Activated T-helper 1 cell treated with Interleukin-2 at 50 U/mL for 16 hours (primary cell): Measurements from ENCODE around the gene PDCD1.
"Not testable (repeated sequence)": the region's sequence is repeated elsewhere in the genome, so short reads cannot be mapped to it uniquely, and the experiment has no call there.

Experiments used
- DNase-seq: peaks from one replicate; pipeline ENCODE4 v3.0.0-alpha.2; 2020; ENCODE audit warnings: low read depth

Gene PDCD1

DNA sequence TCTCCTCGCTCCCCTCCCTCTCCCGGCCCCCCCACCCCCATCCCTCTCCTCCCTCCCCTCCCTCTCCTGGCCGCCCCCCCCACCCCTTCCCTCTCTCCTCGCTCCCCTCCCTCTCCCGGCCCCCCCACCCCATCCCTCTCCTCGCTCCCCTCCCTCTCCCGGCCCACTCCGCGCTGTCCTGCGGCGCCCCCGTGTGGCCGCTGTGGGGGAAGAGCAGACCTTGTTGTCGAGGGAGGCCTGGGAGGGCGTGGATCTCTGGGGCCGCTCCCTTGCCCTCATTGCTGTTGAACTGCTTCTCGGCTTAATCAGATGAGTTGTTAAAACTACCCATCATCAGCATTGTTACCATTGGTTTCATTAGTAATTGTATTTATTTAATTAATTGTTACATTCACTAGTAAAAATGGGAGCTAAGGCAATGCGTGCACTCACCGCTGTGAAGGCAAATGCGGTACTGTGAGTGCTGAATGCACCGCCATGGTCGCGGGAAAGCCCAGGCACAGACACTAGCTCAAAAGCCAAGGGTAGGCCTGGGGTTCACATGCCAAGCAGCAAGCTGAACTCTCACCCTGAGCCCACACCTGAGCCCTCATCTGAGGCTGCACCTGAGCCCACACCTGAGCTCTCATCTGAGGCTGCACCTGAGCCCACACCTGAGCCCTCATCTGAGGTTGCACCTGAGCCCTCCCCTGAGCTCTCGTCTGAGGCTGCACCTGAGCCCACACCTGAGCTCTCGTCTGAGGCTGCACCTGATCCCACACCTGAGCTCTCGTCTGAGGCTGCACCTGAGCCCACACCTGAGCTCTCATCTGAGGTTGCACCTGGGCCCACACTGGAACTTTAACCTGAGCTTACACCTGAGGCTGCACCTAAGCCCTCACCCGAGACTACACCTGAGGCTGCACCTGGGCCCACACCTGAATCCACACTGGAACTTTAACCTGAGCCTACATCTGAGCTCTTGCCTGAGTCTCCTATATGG lies 19.6 kb upstream of the PDCD1 start:
- peak; percentile 68 for DNase-seq

DNA sequence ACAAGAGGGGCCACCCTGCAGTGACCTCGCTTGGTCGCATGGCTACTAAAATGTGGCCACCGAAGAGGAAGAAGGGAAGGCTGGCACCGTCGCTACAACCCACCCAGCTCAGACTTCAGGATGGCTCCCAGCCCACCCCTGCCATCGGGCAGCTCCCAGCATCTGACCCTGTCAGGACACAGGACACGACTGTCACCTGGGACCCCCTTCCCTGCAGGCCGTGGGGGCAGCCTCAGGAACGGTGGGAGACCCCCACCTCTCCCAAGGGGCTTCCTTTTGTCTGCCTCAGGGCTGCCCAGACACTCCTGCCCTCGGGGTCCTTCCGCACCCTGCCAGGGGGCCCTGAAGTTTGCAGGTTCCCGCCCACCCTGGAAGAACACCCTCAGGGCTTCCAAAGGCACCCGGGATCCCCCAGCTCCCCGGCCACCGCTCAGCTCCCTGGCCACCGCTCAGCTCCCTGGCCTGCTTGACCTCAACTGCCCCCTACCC lies 18.5 kb upstream of the PDCD1 start:
- no peak for DNase-seq

DNA sequence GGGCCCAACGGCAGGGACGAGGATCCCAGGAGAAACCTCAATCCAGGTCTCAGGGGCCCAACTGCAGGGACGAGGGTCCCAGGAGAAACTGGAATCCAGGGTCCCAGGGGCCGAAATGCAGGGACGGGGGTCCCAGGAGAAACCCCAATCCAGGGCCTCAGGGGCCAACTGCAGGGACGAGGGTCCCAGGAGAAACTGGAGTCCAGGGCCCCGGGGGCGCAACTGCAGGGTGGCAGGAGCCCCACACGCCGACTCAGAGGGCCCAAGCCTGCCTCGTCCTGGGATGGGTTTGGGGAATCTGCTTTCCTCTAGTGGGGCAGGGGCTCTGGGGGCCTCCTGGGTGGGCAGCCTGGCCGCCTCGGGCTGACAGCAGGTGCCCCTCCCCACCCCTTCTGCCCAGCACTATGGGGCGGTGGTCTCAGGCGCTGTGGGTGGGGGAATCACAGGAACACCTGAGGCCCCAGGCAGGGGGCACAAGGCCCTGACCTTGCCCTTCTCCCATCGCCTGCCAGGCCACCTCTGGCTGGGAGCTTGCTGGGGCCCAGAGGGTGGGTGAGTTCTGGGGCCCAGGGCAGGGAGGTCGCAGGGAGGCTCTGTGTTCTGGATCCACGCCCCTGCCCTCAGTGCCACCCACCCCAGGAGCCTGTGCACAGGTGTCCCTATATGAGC lies 18.0 kb upstream of the PDCD1 start:
- DNase-seq = no peak

DNA sequence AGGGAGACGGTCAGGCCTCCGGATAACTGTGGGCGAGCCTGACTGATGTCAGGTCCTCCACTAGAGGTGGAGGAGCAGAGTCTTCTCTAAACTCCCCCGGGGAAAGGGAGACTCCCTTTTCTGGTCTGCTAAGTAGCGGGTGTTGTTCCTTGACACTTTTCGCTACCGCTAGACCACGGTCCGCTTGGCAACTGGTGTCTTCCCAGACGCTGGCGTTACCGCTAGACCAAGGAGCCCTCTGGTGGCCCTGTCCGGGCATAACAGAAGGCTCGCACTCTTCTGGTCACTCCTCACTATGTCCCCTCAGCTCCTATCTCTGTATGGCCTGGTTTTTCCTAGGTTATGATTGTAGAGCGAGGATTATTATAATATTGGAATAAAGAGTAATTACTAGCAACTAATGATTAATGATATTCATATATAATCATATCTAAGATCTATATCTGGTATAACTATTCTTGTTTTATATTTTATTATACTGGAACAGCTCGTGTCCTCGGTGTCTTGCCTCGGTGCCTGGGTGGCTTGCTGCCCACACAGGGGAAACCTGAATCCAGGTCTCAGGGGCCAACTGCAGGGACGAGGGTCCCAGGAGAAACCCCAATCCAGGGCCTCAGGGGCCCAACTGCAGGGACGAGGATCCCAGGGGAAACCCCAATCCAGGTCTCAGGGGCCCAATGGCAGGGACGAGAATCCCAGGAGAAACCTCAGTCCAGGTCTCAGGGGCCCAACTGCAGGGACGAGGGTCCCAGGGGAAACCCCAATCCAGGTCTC lies 17.2 kb upstream of the PDCD1 start:
- not testable (repeated sequence) for DNase-seq

DNA sequence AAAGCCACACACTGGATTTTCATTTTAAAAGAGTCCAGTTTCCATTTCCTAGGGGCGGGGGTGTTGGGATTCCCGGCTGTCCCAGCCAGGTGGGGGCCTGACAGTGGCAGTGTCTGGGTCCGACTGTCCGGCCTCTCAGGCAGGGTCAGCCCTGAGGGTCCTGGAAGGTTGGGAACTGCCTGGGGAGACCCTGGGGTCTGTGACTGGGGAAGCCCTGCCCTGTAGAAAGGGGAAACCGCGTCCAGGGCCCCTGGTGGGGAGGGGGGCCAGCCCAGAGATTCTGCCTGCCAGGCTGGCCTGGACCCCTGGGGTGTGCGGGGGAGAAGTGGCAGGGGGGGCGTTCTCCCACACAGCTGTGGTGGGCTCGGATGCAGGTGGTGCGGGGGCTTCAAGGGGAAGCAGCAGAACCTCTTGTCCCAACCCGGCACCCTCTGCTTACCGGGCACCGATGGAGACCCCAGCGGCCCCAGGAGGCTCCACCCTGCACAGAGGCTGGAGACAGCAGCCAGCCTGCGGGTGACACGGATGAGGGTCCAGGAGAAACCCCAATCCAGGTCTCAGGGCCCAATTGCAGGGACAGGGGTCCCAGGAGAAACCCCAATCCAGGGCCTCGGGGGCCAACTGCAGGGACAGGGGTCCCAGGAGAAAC lies 15.7 kb upstream of the PDCD1 start:
- no peak for DNase-seq

DNA sequence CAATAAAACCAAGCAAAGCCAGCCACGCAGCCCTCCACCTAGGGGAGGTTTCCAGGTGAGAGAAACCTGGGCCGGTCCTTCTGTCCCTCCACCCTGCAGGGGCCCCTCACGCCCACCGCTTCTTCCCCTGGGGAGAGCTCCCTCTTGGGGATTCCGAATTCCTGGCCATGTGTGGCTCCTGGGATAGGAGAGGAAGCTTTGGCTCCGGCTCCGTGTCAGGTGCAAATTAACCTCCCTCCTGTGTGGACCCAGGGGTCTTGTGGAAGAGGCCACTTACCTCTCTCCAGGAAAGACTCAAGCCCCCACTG lies 15.1 kb upstream of the PDCD1 start:
- no peak for DNase-seq

DNA sequence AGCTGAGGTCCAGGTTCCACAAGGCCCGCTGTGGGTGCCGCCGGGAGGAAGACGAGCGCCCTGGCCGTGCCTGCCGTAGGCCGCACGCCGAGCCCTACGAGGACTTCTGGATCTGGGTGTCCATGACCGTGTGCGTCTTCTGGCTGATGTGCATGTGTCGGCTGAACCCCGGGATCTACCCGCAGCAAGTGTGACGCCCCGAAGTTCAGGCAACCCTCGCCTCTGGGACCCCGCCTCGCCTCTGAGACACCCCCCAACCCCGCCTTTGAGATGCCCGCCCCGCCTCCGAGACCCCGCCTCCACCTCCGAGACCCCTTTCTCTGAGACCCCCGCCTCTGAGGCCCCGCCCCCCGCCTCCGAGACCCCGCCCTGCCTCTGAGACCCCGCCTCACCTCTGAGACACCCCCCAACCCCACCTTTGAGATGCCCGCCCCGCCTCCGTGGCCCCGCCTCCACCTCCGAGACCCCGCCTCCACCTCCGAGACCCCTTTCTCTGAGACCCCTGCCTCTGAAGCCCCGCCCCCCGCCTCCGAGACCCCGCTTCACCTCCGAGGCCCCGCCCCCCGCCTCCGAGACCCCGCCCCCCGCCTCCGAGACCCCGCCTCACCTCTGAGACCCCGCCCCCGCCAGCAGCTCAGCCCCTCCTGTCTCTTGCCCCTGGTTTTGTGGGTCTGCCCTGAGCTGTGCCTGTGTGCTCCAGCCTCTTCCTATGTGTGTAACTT lies 14.5 kb upstream of the PDCD1 start:
- no peak for DNase-seq

DNA sequence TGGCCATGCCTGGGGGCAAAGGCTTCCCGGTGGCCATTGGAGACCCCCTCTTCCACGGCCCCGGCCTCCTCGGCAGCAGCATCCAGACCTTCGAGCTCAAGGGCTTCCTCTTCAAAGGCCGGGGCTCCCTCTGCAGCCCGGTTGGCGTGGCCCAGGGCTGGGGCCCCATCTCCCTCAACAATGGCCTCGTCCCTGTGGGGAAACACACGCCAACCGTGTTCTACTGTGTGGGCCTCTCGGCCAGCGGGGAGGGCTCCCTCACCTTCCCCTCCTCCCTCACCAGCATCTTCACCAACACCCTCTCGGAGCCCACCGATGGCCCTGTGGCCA lies 13.6 kb upstream of the PDCD1 start:
- DNase-seq = no peak

DNA sequence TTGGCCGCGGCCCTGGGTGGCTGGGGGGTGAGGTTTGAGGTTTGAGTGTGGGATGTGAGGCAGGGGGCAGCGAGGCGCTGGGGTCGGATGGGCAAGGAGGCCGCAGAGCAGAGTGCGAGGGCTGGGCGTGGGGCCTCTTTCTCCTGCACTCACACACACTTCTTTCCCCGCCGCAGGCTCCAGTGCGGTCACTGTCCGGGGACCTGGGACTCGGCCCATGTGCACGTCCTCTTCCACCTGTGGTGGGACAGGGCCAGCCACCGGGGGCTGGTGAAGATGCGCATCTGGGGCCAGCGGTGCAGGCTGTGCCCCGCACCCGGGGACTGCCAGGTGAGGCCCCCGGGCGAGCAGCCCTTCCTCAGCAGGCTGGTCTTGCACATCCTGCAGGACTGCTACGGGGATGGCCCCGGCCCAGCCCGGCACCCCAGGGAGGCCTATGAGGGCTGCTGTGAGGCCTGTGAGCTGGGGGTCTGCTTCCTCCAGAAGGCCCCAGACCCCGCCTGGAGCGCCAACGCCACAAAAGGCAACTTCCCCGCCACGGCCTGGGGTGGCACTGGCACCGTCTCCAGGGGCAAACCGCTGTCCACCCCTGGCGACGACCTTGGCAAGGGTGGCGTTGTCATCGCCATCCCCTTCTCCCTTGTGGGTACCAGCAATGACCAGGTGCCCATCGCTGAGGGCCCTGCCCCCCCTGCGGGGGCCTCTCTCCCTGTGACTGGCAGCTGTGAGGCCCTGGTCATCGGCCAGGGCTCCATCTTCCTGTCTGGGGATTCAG lies 13.0 kb upstream of the PDCD1 start:
- DNase-seq = no peak

DNA sequence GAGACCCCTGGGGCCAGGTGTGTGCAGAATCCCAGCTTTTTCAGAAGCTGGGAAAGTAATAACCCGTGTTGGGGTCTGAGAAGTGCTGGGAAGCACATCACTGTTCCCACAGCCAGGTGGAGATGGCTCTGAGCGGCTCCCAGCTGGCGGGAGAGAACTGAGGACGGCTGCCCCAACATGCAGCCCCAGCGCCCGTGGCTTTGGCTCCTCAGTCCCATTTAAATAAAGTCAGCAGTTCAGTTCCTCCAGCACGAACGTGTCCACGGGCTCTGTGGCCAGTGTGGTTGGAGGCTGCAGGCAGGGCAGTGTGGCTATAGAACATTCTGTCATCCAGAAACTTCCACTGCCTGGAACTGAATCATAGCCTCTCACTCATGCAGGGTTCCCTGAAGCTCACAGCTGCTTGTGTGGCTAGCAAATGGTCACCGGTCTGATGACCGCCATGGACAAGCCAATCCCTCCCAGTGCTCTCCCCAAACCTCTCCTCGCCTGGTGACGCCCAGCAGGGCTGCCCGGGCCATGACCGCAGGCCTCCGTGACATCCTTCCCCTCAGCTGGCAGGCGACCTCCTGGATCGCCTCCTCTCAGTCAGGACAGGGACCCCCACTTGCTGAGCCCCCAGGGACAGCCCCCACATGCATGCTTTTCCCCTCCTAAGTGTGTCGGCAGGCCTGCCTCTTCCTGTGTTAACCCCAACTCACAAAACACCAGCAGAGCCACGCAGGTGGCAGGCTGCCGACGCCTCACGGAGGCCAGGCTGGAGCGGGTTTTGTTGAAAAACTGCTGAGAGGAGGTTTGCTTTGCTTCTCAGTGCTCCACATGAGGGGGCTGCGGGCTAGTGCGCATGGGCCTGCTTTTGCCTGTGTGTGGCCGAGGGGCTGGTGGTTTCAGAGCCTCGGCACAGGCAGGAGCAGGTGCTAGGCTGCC lies 12.2 kb upstream of the PDCD1 start:
- DNase-seq = no peak

DNA sequence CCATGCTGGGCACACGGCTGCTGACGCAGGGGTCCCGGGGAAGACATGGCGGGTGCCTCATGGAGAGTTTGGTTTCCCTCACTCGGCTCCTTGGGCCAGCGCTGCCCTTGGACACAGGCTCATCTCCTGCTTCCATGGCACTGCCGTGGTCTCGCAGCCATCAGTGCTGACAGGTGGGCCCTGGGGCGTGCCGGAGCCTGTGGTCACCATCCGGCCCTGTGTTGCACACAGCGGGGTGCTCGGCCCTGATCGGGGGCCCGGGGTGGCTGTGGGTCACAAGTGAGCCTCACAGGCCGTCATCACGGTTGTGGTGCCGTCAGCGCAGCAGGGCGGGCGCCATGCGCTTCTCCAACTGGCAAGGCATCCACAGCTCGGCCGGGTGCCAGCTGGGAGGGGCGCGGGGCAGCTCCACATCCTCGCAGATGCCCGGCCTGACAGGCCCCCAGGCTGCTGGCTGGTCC lies 11.4 kb upstream of the PDCD1 start:
- DNase-seq = no peak

DNA sequence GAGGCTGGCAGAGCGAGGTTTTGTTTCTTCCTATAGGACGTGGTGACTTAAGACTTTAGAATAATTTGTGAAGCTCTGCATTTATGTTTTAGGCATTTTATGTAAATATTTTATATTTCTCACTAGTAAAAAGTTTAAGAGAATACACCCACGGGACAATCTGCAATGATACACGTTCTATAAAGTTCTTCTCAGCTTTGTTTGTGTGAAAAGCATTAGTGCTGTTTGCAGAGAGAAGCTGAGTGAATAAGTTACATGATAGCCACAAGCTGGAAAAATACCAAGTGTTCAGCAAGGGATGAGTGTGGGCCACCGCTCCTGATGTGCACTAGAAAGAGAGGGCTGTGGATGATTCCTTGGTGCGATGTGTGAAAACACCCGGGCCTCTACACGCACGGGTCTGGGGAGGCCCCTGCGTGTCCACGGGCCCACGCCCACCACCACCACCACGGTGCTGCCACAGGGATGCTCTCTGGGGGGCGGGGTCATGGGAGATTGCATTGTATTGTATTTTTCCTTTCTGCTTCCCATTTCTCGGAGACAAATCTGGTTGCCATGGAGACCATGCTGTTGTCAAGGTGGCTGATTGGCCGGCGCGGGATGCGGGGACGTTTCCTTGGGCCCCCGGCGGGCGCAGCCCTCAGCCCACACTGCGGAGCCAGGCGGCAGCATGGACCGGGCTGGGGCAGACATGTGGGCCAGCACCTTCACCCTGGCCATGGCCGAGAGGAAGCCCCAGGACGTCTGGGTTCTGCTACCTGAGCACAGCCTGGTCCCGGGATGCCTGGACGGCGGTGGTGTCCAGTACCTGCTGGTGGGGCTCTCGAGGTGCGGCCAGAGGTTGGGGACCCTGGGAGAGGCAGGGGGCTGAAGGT lies 10.6 kb upstream of the PDCD1 start, which contains the start of gene RTP5:
RTP5 (plus strand) TSS at position 643 of the 875 bp plus-strand sequence; CDS start at position 671, 28 bp downstream.
- DNase-seq = no peak

DNA sequence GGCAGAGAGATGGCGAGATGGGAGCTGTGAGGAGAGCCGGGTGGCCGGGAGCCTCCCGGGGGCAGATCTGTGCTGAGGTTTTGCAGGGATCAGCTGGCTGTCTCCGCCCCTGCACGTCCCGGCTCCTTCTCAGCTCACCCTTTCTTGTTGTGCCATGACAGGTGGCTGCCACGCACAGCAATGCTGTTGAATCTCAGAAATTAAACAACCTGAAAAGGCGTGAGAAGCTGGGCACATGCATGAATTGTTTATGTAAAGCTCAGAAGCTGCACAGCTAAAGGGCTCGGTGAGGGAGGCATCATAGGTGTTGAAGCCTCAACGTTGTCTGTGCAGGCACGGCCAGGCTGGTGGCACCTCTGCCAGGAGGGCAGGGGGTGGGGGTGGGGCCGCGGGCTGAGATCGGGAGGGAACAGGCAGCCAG lies 10.0 kb upstream of the PDCD1 start:
- DNase-seq = no peak

DNA sequence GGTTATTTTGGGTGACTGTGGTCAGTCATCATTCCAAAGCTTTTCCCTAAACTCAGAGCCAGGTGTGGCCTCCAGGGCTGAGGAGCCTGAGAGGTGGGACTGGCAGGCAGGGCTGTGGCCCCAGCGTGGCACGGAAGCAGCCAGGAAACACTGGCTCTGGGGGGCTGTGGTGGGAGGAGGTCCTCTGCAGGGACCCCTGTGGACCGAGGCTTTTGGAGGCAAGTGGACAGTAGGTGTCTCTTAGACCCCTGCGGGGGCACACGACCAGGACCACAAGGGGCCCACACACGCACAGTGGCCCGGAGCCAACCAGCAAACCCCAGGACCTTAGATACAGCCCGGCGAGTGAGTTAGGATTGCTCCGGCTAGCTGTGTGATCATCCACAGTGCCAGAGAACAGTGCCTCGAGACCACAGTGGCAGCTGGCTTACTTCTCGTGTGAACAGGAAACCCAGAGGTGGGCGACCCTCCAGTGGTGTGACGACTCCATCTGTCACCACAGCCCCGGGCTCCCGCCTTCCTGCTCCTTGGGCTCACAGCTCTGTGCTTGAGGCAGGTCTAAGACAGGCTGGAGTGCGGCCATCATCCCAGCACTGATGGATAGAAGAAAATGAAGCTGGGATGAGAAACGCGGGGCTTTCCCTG lies 9.2 kb upstream of the PDCD1 start:
- no peak for DNase-seq

DNA sequence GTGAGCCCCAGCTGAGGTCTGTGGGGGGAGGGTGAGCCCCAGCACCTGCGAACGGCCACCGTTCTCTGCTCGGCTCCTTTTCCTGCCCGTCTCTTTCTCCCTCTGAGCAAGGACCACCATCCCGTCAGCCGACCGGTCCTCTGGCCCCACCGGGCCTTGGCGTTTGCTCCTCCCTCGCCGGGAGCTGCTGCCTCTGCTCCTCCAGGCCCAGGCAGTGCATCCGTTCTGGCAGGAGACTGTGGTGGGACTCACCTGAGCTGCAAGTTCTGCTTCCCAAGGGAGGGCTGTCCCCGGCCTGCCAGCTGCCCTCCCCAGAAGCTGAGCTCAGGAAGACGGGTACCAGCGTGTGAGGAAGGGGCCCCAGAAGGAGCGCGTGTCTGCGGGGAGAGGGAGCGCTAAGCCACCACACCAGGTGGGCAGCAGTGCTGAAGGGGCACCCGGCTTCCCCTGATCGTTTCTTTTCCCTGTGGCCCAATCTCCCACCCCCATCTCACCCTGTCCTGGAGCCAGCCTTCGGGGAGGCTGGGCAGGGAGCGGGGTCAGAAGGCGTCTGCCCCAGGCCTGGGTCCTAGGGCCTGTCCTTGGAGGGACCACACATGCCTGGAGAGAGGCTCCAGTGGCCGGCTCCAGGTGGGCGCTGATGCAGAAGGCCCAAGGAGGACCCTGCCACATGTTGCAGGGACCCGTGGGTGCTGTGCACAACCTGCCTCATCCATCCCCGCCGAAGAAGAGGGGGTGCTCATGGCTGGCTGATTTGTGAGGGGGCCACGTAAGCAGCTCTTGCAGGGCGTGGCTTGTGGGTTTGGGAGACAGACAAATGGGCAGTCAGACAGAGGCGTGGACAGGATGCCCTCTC lies 8.3 kb upstream of the PDCD1 start:
- DNase-seq = no peak

DNA sequence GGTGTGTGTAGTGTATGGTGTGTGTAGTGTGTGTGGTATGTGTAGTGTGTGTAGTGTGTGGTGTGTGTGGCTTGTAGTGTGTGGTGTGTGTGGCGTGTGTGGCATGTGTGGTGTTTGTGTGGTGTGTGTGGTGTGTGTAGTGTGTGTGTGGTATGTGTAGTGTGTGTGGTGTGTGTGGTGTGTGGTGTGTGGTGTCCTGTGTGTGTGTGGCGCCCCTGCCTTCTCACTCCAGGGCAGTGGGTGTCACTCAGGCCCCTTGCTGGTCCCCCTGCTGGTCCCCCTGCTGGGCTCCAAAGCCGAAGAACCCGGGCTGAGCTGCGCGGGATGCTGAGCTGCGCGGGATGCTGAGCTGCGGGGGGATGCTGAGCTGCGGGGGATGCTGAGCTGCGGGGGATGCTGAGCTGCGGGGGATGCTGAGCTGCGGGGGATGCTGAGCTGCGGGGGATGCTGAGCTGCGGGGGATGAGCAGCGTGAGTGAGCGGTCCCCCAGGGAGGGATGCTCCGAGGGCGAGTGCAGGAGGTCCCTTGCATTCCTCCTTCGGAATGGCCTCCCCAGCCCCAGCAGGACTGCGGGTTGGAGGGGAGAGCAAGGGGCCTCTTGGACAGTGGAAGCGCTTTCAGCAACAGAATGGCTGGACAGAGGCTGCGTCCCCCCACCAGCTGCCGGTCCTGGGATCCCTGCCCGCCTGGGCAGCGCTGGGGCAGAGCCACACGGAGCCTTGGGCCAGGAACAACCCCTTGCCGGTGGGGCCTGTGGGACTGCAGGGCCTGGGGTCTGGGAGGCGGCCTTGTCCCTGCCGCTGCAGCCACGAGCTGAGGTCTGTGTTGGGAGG lies 7.5 kb upstream of the PDCD1 start:
- no peak for DNase-seq
